HG02759 (cell line): ENCODE measurements around the gene MKI67.
"Not testable (repeated sequence)": the region's sequence is repeated elsewhere in the genome, so short reads cannot be mapped to it uniquely, and the experiment has no call there.

Experiments
- ATAC-seq: cut with Tn5 transposase; IDR thresholded peaks from one replicate; pipeline ENCODE4 v1.9.1; 2021; ENCODE audit warnings: mild to moderate bottlenecking, moderate library complexity; ENCODE audit not compliant: unreplicated experiment

Gene MKI67, protein sequence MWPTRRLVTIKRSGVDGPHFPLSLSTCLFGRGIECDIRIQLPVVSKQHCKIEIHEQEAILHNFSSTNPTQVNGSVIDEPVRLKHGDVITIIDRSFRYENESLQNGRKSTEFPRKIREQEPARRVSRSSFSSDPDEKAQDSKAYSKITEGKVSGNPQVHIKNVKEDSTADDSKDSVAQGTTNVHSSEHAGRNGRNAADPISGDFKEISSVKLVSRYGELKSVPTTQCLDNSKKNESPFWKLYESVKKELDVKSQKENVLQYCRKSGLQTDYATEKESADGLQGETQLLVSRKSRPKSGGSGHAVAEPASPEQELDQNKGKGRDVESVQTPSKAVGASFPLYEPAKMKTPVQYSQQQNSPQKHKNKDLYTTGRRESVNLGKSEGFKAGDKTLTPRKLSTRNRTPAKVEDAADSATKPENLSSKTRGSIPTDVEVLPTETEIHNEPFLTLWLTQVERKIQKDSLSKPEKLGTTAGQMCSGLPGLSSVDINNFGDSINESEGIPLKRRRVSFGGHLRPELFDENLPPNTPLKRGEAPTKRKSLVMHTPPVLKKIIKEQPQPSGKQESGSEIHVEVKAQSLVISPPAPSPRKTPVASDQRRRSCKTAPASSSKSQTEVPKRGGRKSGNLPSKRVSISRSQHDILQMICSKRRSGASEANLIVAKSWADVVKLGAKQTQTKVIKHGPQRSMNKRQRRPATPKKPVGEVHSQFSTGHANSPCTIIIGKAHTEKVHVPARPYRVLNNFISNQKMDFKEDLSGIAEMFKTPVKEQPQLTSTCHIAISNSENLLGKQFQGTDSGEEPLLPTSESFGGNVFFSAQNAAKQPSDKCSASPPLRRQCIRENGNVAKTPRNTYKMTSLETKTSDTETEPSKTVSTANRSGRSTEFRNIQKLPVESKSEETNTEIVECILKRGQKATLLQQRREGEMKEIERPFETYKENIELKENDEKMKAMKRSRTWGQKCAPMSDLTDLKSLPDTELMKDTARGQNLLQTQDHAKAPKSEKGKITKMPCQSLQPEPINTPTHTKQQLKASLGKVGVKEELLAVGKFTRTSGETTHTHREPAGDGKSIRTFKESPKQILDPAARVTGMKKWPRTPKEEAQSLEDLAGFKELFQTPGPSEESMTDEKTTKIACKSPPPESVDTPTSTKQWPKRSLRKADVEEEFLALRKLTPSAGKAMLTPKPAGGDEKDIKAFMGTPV (N-terminal part only)

DNA sequence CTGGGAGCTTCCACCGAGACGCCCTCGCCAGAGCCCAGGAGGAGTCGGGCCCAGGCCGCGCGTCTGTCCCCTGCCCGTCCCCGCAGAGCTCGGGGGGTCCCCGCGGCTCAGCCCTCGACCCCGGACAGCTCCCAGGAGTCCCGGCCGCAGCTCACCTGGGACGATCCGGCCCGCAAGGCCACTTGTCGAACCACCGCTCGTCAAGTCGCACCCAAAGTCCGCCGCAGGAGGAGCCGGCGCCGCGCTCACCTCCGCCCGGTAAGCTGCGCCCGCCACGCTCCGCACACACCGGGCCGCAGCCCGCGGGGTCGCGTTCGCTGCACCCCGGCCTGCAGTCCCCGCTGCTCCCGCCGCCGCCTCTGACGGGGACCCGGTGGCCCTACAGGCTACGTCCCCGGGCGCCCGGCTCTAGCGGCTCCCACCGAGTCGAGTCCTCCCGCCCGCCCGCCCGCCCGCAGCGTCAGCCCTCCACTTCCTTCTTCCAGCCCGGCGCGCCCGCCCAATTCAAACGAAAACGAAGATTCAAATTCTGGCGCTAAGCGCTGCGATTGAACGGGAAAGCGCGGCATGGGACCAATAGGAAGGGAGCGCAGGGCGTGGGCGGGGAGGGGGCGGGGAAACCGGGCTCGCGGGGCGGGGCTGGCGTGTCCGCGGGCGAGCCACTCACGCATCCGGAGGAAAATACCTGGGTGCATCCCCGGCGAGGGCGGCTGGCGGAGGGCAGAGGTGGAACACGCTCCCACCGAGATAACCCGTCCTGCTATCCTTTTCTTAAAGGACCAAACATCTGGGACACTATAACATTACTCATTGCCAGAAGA is at the start of gene MKI67:
TSS of gene MKI67 (minus strand) at position 480 of the 821 bp plus-strand sequence. CDS start 756 bp downstream, outside the sequence.
- ATAC-seq = peak; percentile 85

DNA sequence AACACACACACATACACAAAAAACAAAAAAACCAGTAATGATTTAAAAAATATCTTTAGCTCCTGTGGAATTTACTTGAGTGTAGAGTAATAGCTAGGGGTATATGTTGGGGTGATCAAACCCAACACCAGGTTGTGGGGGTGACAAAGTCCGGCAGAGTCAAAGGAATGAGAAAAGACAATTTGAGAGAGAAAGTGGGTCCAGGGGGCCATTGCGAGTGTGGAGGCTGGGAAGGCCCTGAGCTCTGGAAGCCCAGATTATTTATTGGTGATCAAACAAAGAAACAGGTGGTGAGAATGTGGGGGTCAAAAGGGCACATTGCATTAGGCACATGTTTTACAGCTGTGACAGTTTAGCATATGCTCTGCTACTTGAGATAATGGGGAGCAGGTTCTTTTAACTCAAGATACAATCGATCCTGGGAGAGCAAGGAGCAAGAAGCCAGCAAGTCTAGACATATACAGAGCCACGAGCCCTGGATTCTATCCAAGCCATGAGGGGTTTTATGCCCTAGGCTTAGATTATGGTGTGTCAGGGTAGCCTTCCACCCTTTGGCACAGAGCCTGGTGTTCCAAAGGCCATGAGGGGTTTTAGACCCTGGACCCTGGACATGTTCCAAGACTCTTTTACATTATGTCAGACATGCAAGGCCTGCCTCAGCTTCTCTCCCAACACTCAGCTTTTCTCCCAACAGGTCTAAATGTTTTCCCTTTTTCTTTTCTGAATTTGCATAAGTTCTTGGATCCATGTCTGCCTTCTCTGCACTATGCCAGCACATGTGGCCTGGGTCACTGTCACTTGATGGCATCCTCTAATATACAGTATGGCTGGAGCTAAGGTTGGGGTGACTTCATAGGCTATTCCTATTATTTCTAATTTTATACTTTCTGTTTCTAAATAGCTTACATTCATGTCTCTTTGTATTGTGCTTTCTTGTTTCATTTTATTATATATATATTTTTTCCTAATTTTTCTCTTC is 48.6 kb upstream of the MKI67 start:
- ATAC-seq = no peak

DNA sequence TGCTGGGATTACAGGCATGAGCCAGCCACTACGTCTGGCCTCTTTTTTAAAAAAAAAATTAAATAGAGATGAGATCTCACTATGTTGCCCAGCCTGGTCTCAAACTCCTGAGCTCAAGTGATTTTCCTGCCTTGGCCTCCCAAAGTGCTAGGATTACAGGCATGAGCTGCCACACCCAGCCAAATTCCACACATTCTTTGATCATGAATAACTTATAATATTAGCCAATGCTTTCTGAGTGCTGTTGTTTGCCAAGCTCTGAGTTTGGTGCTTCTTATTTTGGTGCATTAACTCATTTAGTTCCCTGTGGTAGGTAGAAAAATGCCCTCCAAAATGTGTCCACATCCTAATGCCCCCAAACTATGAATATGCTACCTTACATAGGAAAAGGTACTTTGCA is 47.2 kb upstream of the MKI67 start:
- ATAC-seq = no peak

DNA sequence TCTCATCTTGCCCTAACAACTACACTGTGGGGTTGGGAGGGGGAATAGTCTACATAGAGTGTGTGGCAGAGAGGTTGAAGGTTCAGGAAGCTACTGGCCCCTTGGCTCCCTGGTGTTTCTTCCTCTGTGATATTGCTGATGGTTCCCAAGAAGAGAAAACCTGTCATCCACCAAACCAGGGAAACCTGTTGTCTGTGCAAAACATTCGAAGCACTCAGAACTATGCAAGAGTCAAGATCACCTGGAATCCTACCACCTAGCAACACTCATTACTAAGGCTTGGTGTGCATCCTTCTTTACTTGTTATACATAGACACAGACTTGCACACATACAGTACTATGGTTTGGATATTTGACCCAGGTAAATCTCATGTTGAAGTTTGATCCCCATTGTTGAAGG is 46.5 kb upstream of the MKI67 start:
- no peak for ATAC-seq

DNA sequence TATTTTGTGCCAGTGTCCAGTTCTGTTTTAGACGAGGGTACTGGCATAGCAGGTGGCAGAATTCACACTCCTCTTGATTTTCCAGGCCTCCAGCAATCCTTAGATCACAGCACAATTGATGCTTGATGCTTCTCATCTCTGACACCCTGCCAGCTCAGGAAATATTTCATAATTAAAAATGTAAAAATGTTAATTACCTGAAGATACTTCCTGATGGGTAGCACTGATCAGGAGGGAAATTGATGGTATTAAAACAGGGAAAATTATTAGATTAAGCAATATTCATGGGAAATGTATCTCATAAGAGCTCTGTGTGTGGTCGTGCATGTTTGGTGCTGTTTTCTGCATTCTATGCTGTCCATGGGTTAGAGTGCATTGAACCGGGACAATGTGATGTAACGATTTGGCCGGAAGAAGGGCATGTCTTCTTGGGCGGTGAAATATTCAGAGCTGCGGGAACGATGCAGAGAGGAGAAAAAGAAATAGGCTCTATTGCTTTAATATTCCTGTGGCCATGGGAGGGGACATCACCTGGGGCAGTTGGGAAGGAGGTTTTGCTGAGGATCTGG is 43.7 kb upstream of the MKI67 start:
- ATAC-seq = no peak

DNA sequence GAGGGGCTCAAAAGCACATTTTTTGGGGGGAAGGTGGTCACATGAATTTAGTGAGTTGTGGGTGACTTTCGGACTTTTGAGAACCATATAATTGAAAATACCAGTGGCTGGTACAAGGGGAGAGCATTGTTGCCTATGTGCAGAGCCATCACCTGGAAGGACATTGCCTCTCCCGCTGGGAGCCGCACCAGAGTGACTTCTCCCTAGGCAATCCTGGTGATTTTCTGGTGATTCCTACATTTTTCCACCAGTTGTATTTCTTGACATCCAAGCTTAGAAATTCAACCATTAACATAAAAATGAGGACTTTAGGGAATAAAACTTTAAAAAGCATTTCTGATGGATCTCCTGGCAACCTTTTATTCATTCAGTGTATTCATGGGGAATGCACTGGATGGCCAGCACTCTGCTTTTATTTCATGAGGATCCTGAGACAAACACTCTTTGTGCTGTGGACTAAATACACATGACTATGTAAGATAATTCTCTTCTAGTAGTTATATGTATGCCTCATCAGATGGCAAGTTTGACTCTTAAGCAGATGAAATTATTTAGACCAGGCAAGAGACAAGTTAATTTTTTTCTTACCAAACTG is 41.8 kb upstream of the MKI67 start:
- ATAC-seq = no peak

DNA sequence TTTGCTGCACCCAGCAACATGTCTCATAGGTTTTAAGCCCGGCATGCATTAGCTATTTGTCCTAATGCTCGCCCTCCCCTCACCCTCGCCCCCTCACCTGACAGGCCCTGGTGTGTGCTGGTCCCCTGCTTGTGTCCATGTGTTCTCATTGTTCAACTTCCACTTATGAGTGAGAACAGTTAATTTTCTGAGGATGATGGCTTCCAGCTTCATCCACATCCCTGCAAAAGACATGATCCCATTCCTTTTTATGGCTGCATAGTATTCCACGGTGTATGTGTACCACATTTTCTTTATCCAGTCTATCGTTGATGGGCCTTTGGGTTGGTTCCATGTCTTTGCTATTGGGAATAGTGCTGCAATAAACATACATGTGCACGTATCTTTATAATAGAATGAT is 40.9 kb upstream of the MKI67 start:
- ATAC-seq = not testable (repeated sequence)

DNA sequence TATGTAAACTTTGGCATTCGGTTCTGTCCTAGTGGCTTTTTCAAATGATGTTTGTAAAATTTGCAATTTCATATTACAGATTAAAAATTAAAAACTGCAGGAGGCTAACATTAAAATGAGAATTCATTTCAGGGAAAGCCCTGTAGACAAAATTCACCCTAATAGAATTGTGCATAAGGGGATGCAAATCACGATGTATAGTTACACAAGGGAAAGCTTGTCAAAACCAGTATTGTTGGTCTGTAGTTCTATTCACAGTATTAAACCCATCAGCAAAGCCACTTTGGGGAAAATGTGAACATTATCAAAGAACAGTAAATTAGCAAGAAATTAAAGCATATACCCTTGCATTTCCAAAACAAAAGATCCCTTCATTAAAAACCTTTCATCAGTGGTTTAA is 39.9 kb upstream of the MKI67 start:
- no peak for ATAC-seq

DNA sequence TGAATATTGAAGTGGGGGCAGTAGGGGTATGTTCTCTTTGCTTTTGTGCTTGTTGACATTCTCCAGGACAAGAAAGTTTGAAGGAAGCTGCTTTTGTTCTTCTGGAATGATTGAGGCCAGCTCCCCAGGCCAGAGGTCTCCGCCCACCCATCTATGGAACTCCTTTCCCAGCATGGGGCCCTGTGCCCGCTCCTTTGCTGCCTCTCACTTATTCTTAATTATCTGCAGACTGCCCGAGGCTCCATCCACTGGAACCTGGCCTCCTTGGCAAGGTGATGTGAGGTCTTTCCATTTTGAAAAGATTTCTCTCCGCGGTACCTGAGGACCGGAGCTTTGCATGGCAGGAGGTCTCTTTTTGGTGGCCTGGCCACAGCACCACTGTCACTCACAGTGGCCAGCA is 39.3 kb upstream of the MKI67 start:
- no peak for ATAC-seq

DNA sequence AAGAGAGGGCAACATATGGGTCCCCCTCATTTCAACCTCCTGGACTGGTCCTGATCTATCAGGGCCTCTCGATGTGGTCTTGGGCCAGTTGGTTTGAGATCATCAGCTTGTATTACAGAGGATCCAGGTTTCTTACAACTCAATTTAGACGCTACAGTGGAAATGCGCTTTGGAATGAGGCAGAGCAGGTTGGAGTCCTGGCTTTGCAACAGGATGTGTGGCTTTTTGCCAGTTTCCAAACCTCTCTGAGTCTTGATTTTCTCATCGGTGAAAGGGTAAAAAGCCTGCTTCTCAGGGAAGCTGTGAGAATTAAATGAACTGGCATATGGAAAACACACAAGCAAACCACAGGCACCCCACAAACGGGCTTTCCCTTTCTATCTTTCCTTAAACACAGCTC is 37.5 kb upstream of the MKI67 start:
- no peak for ATAC-seq

DNA sequence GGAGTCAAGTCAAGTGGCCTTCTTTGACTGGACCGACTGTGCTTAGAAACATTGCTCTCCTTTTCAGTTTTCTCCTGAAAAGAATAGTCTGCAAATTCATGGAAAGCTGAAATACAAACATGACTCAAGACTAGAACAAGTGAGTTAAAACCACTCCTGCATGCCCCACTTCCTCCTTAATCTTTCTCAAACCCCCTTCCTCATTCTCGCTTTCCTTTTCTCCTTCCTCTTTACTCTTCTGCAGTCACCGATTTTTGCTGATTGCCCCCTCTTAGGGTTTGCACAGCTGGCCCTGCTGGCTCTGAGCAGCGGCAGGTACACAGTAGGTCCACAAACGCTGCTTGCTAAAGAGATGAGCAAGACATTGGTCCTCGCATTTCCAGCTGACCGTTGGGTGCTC is 34.8 kb upstream of the MKI67 start:
- ATAC-seq = no peak

DNA sequence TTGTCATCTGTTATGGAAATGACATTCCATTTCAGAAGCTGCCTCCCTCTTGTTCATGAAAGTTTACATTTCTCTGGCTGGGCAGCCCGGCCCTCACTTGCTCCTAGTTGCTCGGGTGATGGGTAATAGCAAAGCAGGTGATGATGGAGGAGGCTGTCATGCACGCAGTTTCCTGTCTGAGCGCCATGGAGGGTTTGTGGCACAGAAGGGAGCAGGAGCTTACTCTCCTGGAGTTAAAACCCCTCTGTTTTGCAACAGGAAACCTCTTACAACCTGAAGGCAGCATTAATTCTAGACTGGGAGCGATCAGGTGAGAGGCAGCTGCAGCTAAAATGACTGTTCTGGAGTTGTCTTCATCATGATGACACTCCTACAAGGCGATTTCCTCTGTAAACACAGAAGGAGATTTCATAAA is 34.1 kb upstream of the MKI67 start:
- no peak for ATAC-seq

DNA sequence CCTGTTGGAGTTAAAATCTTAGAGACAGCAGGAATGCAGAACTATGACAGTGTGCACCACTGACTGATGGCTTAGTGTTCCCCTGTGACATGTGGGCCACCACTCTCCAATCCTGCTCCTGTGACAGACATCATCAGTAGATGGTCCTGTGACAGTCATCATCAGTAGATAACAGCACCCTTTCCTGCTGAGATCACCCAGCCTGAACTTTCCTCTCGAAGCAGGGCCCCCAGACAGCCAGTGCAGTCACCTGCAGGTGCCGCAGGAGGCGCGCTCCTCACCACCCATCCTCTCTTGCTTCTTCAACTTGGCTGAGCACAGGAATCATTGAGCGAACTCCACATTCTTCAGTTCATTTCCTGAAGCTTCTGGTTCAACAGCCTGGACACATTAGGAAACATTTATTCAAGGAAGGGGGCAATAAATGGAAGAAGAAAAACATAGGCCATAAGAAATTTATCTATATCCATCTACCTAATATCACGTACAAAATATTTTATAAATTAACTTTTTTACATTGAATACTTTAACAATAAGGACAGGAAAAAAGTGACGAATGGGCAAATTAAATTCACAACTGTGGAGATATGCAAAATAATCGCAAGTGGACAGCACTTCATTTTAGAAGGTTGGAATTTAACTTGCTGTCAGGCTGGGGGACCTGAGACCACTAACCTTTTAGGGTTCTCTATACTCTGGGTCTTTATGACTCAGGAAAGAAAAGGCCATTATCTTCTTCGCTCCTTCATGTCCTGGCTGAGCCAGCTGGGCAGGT is 32.0 kb upstream of the MKI67 start:
- ATAC-seq = no peak

DNA sequence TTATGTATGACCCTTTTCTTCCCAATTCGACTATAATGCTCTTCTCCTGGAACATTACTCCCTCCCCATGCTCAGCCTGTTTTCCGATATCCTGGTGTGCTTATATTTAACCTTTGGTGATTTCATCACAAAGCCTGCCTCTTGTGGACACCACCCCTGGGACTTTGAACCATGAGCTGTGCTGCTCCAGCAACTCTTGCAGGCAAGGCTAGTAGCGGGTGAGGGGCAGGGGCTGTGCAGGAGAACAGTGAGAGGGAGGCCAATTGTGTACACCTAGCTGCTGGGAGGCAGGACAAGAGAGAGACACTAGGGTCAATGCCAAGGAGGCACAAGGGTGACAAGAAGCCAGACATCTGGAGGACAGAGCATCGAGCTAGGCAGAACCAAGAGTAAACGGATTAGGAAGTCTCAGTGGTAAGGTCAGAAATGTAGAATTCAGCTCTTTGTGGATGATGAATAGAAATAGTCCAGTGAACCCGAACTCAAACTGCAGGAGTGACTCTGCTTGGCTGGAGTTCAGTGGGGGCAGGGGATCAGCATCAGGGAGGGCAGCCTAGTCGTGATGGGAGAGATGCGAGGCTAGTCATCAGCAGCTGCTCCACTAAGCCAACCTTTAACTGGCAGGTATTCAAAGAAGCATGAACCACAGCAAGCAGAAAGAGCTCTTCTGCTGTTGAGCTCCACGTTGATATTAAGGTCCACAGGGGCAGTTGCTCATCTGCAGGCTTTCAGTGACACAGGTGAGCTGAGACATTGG is 31.0 kb upstream of the MKI67 start:
- no peak for ATAC-seq

DNA sequence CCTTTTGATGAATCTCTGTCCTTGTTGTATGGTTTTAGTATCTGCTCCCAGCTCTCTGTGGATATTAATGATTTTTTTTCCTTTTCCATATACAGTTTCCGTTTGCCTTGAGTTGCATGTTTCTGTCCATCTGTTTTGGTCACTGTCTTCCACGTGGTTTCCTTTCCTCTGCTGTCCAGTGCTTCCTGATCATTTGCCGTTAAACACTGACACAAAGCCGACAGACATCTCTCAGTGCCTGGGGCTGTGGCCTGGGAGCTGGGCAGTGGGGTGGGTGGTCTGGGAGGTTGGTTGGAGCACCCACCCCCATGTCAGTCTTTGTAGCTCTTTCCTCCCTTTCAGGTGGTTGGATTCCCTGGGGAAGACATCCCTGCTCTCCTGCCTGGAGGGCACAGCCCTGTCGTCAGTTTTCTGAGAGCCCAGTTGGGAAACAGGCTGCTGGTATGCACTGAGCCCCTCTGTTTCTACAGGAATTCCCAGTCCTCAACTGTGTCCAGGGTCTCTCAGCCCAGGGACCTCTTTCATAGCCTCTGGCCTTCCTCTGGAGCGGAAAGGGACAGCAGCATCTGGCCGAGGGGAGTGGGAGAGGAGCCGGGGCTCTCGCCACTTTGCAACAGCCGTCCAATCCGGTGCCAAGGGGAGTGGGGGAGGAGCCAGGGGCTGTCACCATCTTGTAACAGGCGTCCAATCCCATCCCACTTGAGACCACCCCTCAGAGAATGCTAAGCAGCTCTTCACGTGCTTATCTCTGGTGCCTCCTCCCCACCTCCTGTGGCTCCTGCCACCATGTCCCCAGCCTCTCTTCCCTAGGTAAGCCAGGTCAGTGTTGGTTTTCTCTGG is 26.7 kb upstream of the MKI67 start:
- no peak for ATAC-seq

DNA sequence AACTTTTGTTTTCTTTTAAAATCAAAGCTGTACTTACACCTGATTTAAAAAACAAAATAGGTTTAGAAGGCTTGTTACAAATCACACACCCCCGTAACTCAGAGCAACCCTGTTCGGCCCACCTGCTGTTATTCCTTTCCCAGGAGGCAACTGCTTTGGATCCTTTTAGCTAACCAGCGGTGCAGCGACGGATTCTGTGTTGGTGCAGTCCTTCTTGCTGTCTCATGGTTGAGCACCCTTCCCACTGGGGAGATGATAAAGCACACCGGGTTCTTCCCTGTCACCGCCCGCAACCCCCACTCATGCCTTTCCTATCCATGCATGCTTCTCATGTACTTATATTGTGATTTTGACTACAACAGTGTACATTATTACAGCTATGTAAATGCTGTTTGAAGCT is 24.8 kb upstream of the MKI67 start:
- no peak for ATAC-seq
